Inflammatory macrophage treated with lipopolysaccharide for 4 hours (primary cell): ENCODE measurements around the gene TRABD2B.

ENCODE experiments used
- DNase-seq: peaks from one replicate; pipeline ENCODE4 v3.0.0-alpha.2; 2020

The TRABD2B gene

GRCh38 chr1:47991673-47992072 is 5.5 kb downstream of the TRABD2B start:
- DNase-seq: no peak

- DNase-seq: no peak
These were observed 6.0 kb downstream of the TRABD2B start for GRCh38 chr1:47991187-47991586.

- DNase-seq: no peak
These were observed 6.9 kb downstream of the TRABD2B start for GRCh38 chr1:47990286-47990685.

DNA sequence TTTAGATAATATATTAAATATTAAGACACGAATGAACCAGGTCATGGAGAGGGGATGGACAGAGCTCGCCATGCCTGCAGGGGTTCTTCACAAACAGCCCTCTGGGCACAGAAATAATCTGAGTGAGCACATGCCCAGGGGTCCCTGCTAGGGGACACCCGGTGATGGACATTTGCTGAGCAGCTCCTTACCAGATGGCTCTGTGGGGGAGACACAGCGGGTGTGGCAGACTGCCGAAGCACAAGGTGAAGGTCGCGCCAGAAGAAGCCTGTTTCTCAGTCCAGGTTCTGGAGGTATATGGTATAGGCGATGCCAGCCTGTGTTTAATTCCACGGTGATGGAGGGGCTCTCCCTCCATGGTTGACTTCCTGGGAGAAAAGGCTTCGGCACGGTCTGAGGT is 9.6 kb downstream of the TRABD2B start:
- DNase-seq: no peak

DNA sequence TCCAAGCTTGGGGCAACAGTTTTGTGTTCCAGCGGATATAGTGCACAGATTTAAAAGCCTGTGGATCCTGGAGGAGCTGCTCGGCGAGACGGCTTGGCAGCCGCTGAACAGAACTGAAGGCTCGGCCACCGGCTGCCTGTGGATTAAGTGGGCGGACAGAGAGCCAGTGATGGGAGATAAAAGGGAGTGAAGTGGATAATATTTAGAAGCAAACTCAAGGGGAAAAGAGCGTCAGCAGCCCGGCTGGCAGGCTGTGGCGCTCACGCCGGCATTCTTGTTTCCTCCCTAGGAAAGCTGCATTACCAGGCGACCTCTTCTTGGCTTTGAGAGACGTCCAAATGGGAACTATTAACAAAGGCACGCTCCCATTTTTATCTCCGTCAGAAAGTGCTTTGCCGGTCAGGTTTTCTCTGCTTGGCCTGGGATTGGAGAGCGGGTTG is 10.4 kb downstream of the TRABD2B start:
- no peak for DNase-seq

- no peak for DNase-seq
These were observed 12.2 kb downstream of the TRABD2B start for GRCh38 chr1:47985018-47985417.

DNA sequence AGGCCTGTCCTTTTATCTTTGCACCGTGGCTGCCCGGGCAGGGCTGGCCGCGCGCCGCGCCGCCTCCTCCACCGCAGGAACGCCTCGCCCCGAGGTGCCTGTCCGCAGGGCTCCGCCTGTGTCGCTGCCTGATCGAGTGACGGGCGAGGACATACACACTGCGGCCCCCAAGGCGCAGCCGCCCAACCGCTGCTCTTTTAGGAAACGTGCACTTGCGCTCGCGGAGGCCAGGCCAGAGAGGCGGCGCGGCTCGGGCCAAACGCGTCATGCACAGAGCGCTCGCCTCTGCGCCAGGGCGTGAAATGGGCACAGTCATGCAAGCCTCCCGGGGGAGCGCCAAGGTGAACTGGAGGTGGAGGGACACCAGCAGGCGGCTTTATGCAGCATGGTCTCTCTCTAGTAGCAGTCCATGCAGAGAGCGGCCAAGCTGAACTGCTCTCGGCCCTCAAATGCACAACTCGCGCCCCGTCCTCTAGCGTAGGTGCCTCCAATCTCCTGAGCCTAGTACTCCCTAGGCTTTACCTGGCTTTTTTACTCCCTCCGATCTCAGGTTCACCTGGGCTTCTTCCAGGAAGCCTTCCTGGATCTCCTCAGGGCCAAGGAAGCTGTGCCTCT is 12.9 kb downstream of the TRABD2B start:
- no peak for DNase-seq

- no peak for DNase-seq
These were observed 13.5 kb downstream of the TRABD2B start for GRCh38 chr1:47983691-47984090.

DNA sequence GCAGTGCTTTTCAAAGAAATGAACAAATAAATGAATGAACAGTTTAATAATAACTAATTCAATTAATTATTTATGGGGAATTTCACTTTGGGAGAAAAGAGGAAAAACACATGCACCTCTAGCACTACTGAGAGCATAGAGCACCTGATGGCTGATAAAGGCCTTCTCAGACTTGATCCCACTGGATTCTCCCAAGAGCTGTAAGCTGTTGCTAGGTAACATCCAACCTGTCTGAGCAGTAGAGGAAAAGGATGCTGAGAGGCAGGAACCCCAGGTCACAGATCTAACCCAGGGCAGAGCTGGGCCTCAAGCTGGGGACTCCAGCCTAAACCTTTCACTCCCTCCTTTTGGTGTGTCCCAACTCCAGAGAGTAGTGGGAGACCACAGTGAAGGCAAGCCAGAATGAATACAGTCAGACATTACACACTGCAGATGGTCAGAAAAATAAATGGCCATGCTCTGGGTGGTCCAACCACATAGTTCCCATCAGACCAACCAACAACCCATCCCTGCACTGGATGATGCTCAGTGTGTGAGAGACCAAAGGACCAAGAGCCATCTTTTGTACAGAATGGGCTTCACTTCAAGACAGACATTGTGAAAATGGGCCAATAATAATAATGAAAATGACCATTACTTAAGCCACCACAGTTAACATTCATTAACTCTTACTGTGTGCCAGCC is 15.4 kb downstream of the TRABD2B start:
- DNase-seq: no peak

DNA sequence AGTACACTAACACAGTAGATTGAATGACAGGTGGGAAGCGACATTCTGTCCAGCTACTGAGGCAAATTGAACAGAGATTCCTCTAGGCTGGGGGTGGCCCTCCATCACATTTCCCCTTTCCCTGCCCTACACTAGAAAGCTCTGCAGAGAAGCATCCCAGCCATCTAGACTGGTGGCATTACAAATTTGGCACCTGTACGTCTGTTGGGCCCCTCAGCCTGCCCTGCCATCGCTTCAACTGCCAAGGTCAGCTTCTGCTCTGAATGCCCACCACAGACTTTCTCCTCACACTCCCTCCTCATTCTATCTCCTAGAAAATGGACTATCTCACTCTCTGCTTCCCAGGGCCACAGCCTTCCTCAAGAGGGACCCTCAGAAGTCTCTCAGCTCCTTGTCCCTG is 16.7 kb downstream of the TRABD2B start:
- no peak for DNase-seq

- DNase-seq: no peak
These were observed 17.5 kb downstream of the TRABD2B start for GRCh38 chr1:47979724-47980123.

DNA sequence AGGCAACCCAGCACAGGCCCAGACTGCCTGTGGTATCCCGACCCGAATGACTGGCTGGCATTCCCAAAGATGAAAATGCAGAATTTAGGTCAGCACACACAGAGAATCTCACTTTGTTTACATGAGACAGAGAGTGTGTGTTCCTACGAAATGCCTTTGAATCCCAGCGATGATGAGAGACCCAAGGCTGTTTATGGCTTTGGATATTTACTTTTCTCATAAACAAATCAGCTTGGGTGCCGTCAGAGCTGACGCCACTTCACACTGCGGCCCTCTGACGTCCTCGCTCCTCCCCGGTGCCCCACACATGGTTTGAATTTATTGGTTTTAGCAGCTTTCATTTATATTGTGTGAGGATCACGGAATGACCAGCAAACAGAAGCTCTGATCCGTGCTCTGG is 18.7 kb downstream of the TRABD2B start:
- DNase-seq: no peak

- no peak for DNase-seq
These were observed 20.5 kb downstream of the TRABD2B start for GRCh38 chr1:47976728-47977127.

- no peak for DNase-seq
These were observed 20.9 kb downstream of the TRABD2B start for GRCh38 chr1:47976267-47976666.

- no peak for DNase-seq
These were observed 21.8 kb downstream of the TRABD2B start for GRCh38 chr1:47975302-47975921.

DNA sequence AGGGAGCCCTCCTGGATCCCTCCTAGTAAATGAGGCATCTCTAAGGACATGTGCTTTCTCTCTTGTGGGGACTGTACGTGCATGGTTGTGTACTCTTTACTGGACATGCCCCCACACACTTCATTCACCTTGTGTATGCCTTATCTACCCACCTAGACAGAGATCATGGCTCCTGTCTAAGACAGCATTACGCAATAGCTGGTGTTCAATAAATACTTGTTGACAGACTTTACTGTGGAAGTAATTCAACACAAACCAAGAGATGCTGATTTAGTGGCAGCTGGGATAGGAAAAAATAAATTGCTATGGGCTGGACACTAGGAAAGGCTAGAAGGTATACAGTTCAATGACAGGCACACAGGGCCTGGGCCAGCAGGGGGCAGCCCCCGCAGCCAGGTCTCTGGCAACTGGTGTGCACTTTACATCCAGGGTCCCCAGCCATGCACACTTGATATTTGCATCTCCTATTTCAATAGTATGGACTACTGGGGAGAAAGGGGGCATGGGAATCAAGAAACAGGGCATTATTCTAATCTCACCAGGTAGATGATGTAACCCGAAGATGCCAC is 24.2 kb downstream of the TRABD2B start:
- no peak for DNase-seq

DNA sequence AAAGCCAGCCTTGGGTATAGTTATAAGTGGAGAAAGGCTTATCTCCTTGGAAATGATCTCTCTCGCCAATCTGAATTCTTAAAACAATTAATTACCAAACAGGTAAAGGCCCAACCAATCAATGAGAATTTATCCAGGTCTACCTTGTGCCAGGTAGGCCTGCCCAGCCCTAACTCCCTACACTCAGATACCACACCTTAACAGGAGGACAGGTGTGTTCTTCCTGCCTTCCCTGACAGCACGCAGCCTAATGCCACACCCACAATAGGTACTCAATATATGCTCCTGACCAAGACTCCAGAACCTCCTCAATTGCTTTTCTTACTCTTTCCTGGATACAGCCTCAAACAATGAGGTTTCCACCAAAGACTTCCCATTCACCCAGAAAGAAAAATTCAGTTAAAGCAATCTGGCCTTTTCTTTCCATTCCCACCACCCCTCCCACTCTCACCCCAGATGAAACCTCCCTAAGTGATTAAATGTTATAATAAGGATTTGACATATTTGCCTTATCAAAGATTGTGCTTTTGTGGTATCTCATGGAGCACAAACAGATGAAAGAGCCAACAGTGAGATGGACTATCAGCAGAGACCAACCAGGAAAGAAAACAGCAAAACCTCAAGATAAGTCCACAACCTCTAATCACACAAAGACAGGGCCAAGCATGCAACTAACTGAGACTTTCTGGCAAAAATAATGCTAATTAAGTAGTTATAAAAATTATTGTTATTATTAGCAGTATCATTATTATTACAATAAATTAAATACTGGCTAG is 25.6 kb downstream of the TRABD2B start:
- no peak for DNase-seq

- DNase-seq: no peak
These were observed 26.3 kb downstream of the TRABD2B start for GRCh38 chr1:47970882-47971281.

DNA sequence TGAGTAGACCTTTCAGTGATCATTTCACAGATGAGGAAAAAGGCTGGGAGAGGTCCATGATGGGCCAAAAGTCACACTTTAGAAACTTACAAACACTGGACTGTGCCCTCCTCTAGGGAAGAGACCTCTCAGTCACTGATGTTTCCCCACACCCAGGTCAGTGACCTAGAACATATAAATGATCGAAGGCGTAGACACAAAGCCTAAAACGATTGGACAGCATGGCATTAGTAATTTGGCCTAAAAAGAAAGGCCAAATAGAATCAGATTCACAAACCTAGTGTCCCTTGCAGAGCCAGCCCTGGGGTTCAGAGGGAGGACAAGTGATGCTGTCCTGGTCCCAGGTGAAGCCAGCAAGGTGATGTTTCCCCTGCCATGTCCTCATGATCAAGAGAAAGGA is 27.7 kb downstream of the TRABD2B start:
- no peak for DNase-seq

GRCh38 chr1:47968556-47968888 is 28.7 kb downstream of the TRABD2B start:
- DNase-seq: no peak

DNA sequence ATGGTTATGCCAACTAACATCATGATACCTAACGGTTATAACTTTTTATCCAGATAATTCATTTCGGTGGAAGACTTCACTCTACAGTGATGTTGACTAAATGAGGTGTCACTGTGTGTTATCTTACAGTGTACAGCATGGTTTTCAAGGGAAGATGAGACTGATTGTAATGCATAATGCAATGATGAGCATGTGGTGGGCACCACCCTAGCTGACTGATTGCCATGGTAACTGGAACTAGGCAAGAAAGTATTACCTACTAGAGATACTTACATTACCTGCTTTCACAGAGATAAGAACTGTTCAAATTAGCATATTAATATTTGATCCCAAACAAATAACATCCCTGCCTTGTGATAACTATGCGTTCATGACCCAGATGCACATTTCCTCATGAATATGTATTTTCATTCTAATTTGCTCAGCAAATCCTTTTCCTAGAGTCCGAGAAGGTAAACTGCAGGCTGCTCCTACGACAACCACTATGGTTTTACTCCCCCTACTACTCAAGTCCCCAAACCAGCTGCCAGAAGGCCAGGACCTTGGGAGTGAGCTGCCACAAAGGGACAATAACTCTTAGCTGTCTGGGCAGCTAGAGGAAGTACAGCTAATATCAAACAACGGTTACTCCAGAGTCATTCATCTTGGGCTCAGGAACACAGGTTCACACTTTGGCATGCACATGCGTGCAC is 29.2 kb downstream of the TRABD2B start:
- no peak for DNase-seq

GRCh38 chr1:47965816-47966215 is 31.4 kb downstream of the TRABD2B start:
- DNase-seq: no peak

DNA sequence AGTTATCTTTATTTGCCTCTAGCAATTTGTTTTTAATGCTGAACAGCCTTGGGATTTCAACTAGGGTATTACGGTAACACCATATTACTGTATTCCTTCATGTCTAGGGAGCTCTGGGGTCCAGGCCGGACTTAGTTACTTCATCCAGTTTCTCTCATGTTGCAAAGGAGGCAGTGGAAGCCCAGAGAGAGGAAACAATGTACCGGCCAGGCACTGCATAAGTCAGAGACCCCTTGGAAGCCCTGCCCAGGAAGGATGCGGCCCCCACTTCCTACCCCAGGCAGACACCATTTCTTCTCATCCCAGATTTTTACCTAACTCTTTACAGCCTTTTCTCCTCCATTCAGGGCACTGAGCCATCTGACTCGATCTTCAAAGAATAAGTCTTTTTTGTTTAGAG is 32.5 kb downstream of the TRABD2B start:
- DNase-seq: no peak
